GM19463 (cell line): ENCODE results near the gene KSR2.

Source experiments
- ATAC-seq: cut with Tn5 transposase; IDR thresholded peaks from one replicate; pipeline ENCODE4 v1.9.1; 2021; ENCODE audit warnings: mild to moderate bottlenecking, moderate library complexity; ENCODE audit not compliant: unreplicated experiment

The KSR2 gene

GRCh38 chr12:117589021-117589420 is 379.8 kb downstream of the KSR2 start:
- ATAC-seq, result no peak

GRCh38 chr12:117587631-117588287 is 381.0 kb downstream of the KSR2 start:
- ATAC-seq, result no peak

- ATAC-seq, result no peak
Measured at GRCh38 chr12:117583677-117584225, 385.0 kb downstream of the KSR2 start.

GRCh38 chr12:117583092-117583491 is 385.7 kb downstream of the KSR2 start:
- no peak for ATAC-seq

GRCh38 chr12:117582135-117582784 is 386.5 kb downstream of the KSR2 start:
- no peak for ATAC-seq

GRCh38 chr12:117580718-117581062 is 388.1 kb downstream of the KSR2 start:
- ATAC-seq, result peak; percentile 44

GRCh38 chr12:117580015-117580717 is 388.6 kb downstream of the KSR2 start:
- ATAC-seq, result no peak

GRCh38 chr12:117577122-117577657 is 391.6 kb downstream of the KSR2 start:
- no peak for ATAC-seq

GRCh38 chr12:117576053-117576452 is 392.7 kb downstream of the KSR2 start:
- no peak for ATAC-seq

- no peak for ATAC-seq
Measured at GRCh38 chr12:117574655-117575054, 394.1 kb downstream of the KSR2 start.

- no peak for ATAC-seq
Measured at GRCh38 chr12:117572755-117573154, 396.0 kb downstream of the KSR2 start.

GRCh38 chr12:117571321-117571720 is 397.5 kb downstream of the KSR2 start:
- no peak for ATAC-seq

GRCh38 chr12:117570608-117571007 is 398.2 kb downstream of the KSR2 start:
- no peak for ATAC-seq

GRCh38 chr12:117567644-117568216 is 401.1 kb downstream of the KSR2 start:
- no peak for ATAC-seq

GRCh38 chr12:117564881-117565280 is 403.9 kb downstream of the KSR2 start:
- ATAC-seq, result no peak

- no peak for ATAC-seq
Measured at GRCh38 chr12:117563706-117564105, 405.1 kb downstream of the KSR2 start.

- ATAC-seq, result no peak
Measured at GRCh38 chr12:117563007-117563406, 405.8 kb downstream of the KSR2 start.

GRCh38 chr12:117561990-117562389 is 406.8 kb downstream of the KSR2 start:
- no peak for ATAC-seq

- no peak for ATAC-seq
Measured at GRCh38 chr12:117559978-117560377, 408.8 kb downstream of the KSR2 start.

- no peak for ATAC-seq
Measured at GRCh38 chr12:117555889-117556288, 412.9 kb downstream of the KSR2 start.

GRCh38 chr12:117552971-117553370 is 415.8 kb downstream of the KSR2 start:
- no peak for ATAC-seq
